Measurements from ENCODE around the gene RBMS1. TPM values are rescaled to one million over a fixed set of nuclear protein-coding genes. Genes with fewer than 3 reads are reported as not detected.

The RBMS1 gene
- total RNA-seq, 1 experiment from 2014 or later, result 38.8 TPM

GRCh38 chr2:160516547-160517365 is 23.1 kb upstream of the RBMS1 start:
- Histone ChIP-seq H3K4me2 (ENCODE audit: low read length) (no peak overlapping the region), H3K36me3 (ENCODE audit: low read depth, low read length) (no peaks in the 10 kb centered on the region), H3K27me3 (ENCODE audit: low read length) (no peaks in the 10 kb centered on the region), H3K9me3 (ENCODE audit: low read length) (no peaks in the 10 kb centered on the region), H3K9me2 (replicated peaks; ENCODE audit: low read length) (no peaks in the 10 kb centered on the region), H3K4me3 (ENCODE audit: low read length) (no peak overlapping the region), H3K79me2 (ENCODE audit: low read length) (no peaks in the 10 kb centered on the region), H4K20me1 (ENCODE audit: low read length) (no peaks in the 10 kb centered on the region), H3K4me1 (ENCODE audit: insufficient read depth, low read length) (0 out of 2 replicates have a peak, but pooled peaks cover 4% of the 10 kb centered on the region), H3F3A (ENCODE audit: low read length, unreplicated experiment) (no peaks in the 10 kb centered on the region), H3K27ac (ENCODE audit: low read length) (no peak overlapping the region), H3K9ac (ENCODE audit: low read length) (no peak overlapping the region), H2AFZ (ENCODE audit: low read length) (peak overlapping the region; percentile 70)
- no TSS peak for BruUV-seq (replicated peaks)
- DNase-seq, result peak; percentile 23
- CTCF ChIA-PET, result interaction anchor here (0.5 kb wide), 1 partner anchor 453 kb away, joined by 6 read pairs; no protein-coding TSS in a partner anchor
- intact Hi-C loops (cut with micrococcal nuclease), result no loop called here
- TF ChIP-seq EZH2 (IDR thresholded peaks at IDR 0.05; ENCODE audit: low read length, unreplicated experiment), result no peak
- TF ChIP-seq CTCF (conservative IDR thresholded peaks at IDR 0.05; ENCODE audit: low read depth, low read length), result no peak
- ATAC-seq, result peak; percentile 50
- POLR2A ChIA-PET (ENCODE audit: unreplicated experiment), result no interaction called here

DNA sequence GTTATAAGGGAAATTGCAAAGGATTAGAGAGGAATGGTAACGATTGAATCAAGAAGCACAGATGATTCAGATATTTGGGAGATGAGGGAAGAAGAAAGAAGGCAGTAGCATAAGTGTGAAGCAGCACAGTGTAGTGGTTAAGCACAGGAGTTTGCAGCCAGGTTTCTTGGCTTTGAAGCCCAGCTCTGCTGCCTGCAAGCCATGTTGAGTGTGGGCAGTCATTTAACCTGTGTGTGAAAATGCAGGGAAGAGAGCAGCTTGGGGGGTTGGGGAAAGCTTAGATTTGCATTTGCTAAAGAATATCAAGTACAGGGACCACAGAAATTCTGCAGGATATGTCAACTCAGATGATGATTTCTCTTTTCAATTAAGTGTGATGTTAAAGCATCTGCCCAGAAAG is 21.5 kb upstream of the RBMS1 start:
- CTCF ChIA-PET, result no interaction called here
- no peak overlapping the region for H3K4me3 ChIP-seq (ENCODE audit: low read length)
- H3K4me2 ChIP-seq (ENCODE audit: low read length), result no peak overlapping the region
- TF ChIP-seq EZH2 (IDR thresholded peaks at IDR 0.05; ENCODE audit: low read length, unreplicated experiment), result no peak
- TF ChIP-seq EZH2phosphoT487 (IDR thresholded peaks at IDR 0.05; ENCODE audit: borderline replicate concordance, low read length), result no peak
- TF ChIP-seq CTCF (conservative IDR thresholded peaks at IDR 0.05; ENCODE audit: low read depth, low read length), result no peak
- H3K4me1 ChIP-seq (ENCODE audit: insufficient read depth, low read length), result 0 out of 2 replicates have a peak, but pooled peaks cover 4% of the 10 kb centered on the region
- ATAC-seq (no peak), DNase-seq (no peak)
- no peak overlapping the region for H3K9ac ChIP-seq (ENCODE audit: low read length)
- no peaks in the 10 kb centered on the region for H3K9me2 ChIP-seq (replicated peaks; ENCODE audit: low read length)
- BruUV-seq (replicated peaks), result no TSS peak
- H3K36me3 ChIP-seq (ENCODE audit: low read depth, low read length), result no peaks in the 10 kb centered on the region
- POLR2A ChIA-PET (ENCODE audit: unreplicated experiment), result interaction anchor here (0.9 kb wide), 1 partner anchor 96 kb away, joined by 4 read pairs; no protein-coding TSS in a partner anchor
- no peaks in the 10 kb centered on the region for H3K27me3 ChIP-seq (ENCODE audit: low read length)
- H3F3A ChIP-seq (ENCODE audit: low read length, unreplicated experiment), result no peaks in the 10 kb centered on the region
- peak overlapping the region; percentile 32; the same call in 1 of the 2 replicates for H2AFZ ChIP-seq (ENCODE audit: low read length)
- H3K9me3 ChIP-seq (ENCODE audit: low read length), result no peaks in the 10 kb centered on the region
- H4K20me1 ChIP-seq (ENCODE audit: low read length), result no peaks in the 10 kb centered on the region
- H3K27ac ChIP-seq (ENCODE audit: low read length), result no peak overlapping the region
- H3K79me2 ChIP-seq (ENCODE audit: low read length), result no peaks in the 10 kb centered on the region
- intact Hi-C loops (cut with micrococcal nuclease), result no loop called here

- Histone ChIP-seq H2AFZ (ENCODE audit: low read length) (no peak overlapping the region), H3K9me2 (replicated peaks; ENCODE audit: low read length) (no peaks in the 10 kb centered on the region), H3K9ac (ENCODE audit: low read length) (no peak overlapping the region), H3K27me3 (ENCODE audit: low read length) (no peaks in the 10 kb centered on the region), H4K20me1 (ENCODE audit: low read length) (no peaks in the 10 kb centered on the region), H3K4me2 (ENCODE audit: low read length) (no peak overlapping the region), H3K4me1 (ENCODE audit: insufficient read depth, low read length) (0 out of 2 replicates have a peak, but pooled peaks cover 4% of the 10 kb centered on the region), H3F3A (ENCODE audit: low read length, unreplicated experiment) (no peaks in the 10 kb centered on the region), H3K9me3 (ENCODE audit: low read length) (no peaks in the 10 kb centered on the region), H3K4me3 (ENCODE audit: low read length) (no peak overlapping the region), H3K36me3 (ENCODE audit: low read depth, low read length) (no peaks in the 10 kb centered on the region), H3K27ac (ENCODE audit: low read length) (no peak overlapping the region), H3K79me2 (ENCODE audit: low read length) (no peaks in the 10 kb centered on the region)
- intact Hi-C loops (cut with micrococcal nuclease), result no loop called here
- TF ChIP-seq EZH2 (IDR thresholded peaks at IDR 0.05; ENCODE audit: low read length, unreplicated experiment), result no peak
- no peak for TF ChIP-seq CTCF (conservative IDR thresholded peaks at IDR 0.05; ENCODE audit: low read depth, low read length)
- no peak for TF ChIP-seq EZH2phosphoT487 (IDR thresholded peaks at IDR 0.05; ENCODE audit: borderline replicate concordance, low read length)
- ATAC-seq (no peak), DNase-seq (no peak)
- BruUV-seq (replicated peaks), result no TSS peak
- POLR2A ChIA-PET (ENCODE audit: unreplicated experiment), result no interaction called here
- CTCF ChIA-PET, result interaction anchor here (0.8 kb wide), 1 partner anchor 10 kb away, joined by 5 read pairs; no protein-coding TSS in a partner anchor
Observed at GRCh38 chr2:160513120-160513519, 19.5 kb upstream of the RBMS1 start.
